H1 (cell line): ENCODE results near the gene NAV2. TPM values are rescaled to one million over a fixed set of nuclear protein-coding genes. Genes with fewer than 3 reads are reported as not detected.

Source experiments
- CEBPB ChIP-seq: IDR thresholded peaks from 2 replicates; pipeline ENCODE4 v1.6.1; 2012; ENCODE audit warnings: low read depth, low read length
- NANOG ChIP-seq: IDR thresholded peaks from 2 replicates; pipeline ENCODE4 v1.6.1; 2011; ENCODE audit warnings: low read length, low read depth, mild to moderate bottlenecking, inconsistent platforms; ENCODE audit not compliant: insufficient read depth, poor library complexity, severe bottlenecking
- PHF8 ChIP-seq: fragments of 200-600 bp; sonication (generic); conservative IDR thresholded peaks from 2 replicates; pipeline ENCODE4 v1.7.1; 2012; ENCODE audit warnings: low read depth, mild to moderate bottlenecking, inconsistent platforms, low read length, moderate library complexity
- POLR2AphosphoS5 ChIP-seq: IDR thresholded peaks from 2 replicates; pipeline ENCODE4 v1.6.1; 2011; ENCODE audit warnings: low read depth, low read length
- SP1 ChIP-seq: IDR thresholded peaks from 2 replicates; pipeline ENCODE4 v1.6.1; 2011; ENCODE audit warnings: low read depth, low read length
- TAF7 ChIP-seq: optimal IDR thresholded peaks from 2 replicates; pipeline ENCODE3; 2011; ENCODE audit warnings: low read depth, mild to moderate bottlenecking, inconsistent platforms, low read length, moderate library complexity, borderline replicate concordance
- polyA plus RNA-seq, 7 experiments: library from polyadenylated mRNA; depleted of rRNA in 3 of 7; stranded (reverse) in 5 of 7; unstranded in 2 of 7; fragments of >200 nt in 5 of 7; fragments of 200-250 nt in 2 of 7; gene quantifications; 1 replicate in 5 of 7; 2 replicates in 1 of 7; 4 replicates in 1 of 7; pipeline versions ENCODE4 v1.2.1 to v1.2.3, GENCODE V29; 2011 to 2013; ENCODE audit warnings: missing spikeins in 2 of 7, mixed read lengths in 2 of 7
- total RNA-seq: library from RNA; stranded (reverse); fragmentation: NEBNext Ultra II Directional; extraction: Animal tissue kit (Norgen Biotek cat#: 25700); gene quantifications from 2 replicates; pipeline ENCODE4 v1.2.1, GENCODE V29; 2021

Gene NAV2
- total and polyA plus RNA-seq, 2 of the 8 experiments (the other 6 are each of a cell fraction or from before 2014, with no cell fraction given) = 35.6 to 73.6 TPM

GRCh38 chr11:19976281-19976941 is 263.8 kb downstream of the NAV2 start (continued):
- no peak for TF ChIP-seq CEBPB
- no peak for TF ChIP-seq SP1
- no peak for TF ChIP-seq NANOG
- TF ChIP-seq PHF8 = no peak
- TF ChIP-seq POLR2AphosphoS5 = no peak
- no peak for TF ChIP-seq TAF7
